SU-DHL-6 (cell line): ENCODE data around the gene CDC25C.

Source experiments
- CTCF ChIP-seq: fragments of 200-600 bp; sonication (generic); IDR thresholded peaks from one replicate; pipeline ENCODE4 v1.5.1; 2017; ENCODE audit warnings: antibody characterized with exemption, mild to moderate bottlenecking, low read length, moderate library complexity; ENCODE audit not compliant: insufficient read depth, poor library complexity, severe bottlenecking
- EZH2phosphoT487 ChIP-seq: fragments of 200-600 bp; sonication (generic), shearing (Covaris generic); conservative IDR thresholded peaks from 2 replicates; pipeline ENCODE4 v1.6.1; 2018; ENCODE audit warnings: mild to moderate bottlenecking, antibody characterized with exemption, low read length, moderate library complexity, mixed read lengths

GRCh38 chr5:138245717-138246116 lies 85.9 kb downstream of the CDC25C start:
- TF ChIP-seq CTCF = no peak
- no peak for TF ChIP-seq EZH2phosphoT487
